GM21717 (cell line): ENCODE measurements around the gene RASD2.

Experiments used
- ATAC-seq: cut with Tn5 transposase; IDR thresholded peaks from one replicate; pipeline ENCODE4 v1.9.1; 2021; ENCODE audit warnings: mild to moderate bottlenecking, moderate library complexity; ENCODE audit not compliant: unreplicated experiment

The RASD2 gene

GRCh38 chr22:35581023-35581413 is 40.4 kb downstream of the RASD2 start:
- no peak for ATAC-seq

GRCh38 chr22:35582218-35582860 is 41.7 kb downstream of the RASD2 start:
- ATAC-seq: no peak

GRCh38 chr22:35582861-35583670 is 42.4 kb downstream of the RASD2 start:
- ATAC-seq: no peak

- ATAC-seq: no peak
These were observed 46.1 kb downstream of the RASD2 start for GRCh38 chr22:35586771-35587170.

GRCh38 chr22:35587447-35587870 is 46.8 kb downstream of the RASD2 start:
- no peak for ATAC-seq

- no peak for ATAC-seq
These were observed 47.3 kb downstream of the RASD2 start for GRCh38 chr22:35587896-35588295.

- ATAC-seq: no peak
These were observed 48.6 kb downstream of the RASD2 start for GRCh38 chr22:35589071-35589755.

- ATAC-seq: no peak
These were observed 49.1 kb downstream of the RASD2 start for GRCh38 chr22:35589756-35590093.

- no peak for ATAC-seq
These were observed 50.1 kb downstream of the RASD2 start for GRCh38 chr22:35590634-35591295.

GRCh38 chr22:35591714-35592417 is 51.2 kb downstream of the RASD2 start:
- ATAC-seq: no peak

- ATAC-seq: no peak
These were observed 51.9 kb downstream of the RASD2 start for GRCh38 chr22:35592418-35592967.

- ATAC-seq: no peak
These were observed 52.6 kb downstream of the RASD2 start for GRCh38 chr22:35593071-35593890.

- no peak for ATAC-seq
These were observed 53.4 kb downstream of the RASD2 start for GRCh38 chr22:35593891-35594470.

- ATAC-seq: no peak
These were observed 54.1 kb downstream of the RASD2 start for GRCh38 chr22:35594686-35595085.

GRCh38 chr22:35596821-35597220 is 56.2 kb downstream of the RASD2 start:
- ATAC-seq: no peak

- no peak for ATAC-seq
These were observed 57.2 kb downstream of the RASD2 start for GRCh38 chr22:35597692-35598395.

- ATAC-seq: no peak
These were observed 57.7 kb downstream of the RASD2 start for GRCh38 chr22:35598396-35598710.

GRCh38 chr22:35599364-35599763 is 58.7 kb downstream of the RASD2 start:
- no peak for ATAC-seq

GRCh38 chr22:35600476-35600875 is 59.8 kb downstream of the RASD2 start:
- ATAC-seq: no peak
